HUES6 (cell line): ENCODE data around the gene ZNF488.

Source experiments
- H3K27ac ChIP-seq: 2 replicates; pipeline ENCODE4 v1.7.0; 2013; ENCODE audit warnings: low read depth, mild to moderate bottlenecking, low read length, inconsistent platforms
- H3K27me3 ChIP-seq: 2 replicates; pipeline ENCODE4 v1.6.1; 2013; ENCODE audit warnings: low read length; ENCODE audit not compliant: control insufficient read depth, insufficient read depth
- H3K36me3 ChIP-seq: 2 replicates; pipeline ENCODE4 v1.6.1; 2013; ENCODE audit warnings: low read length; ENCODE audit not compliant: control insufficient read depth, insufficient read depth
- H3K4me1 ChIP-seq: 2 replicates; pipeline ENCODE4 v1.6.1; 2013; ENCODE audit warnings: low read length; ENCODE audit not compliant: control insufficient read depth, insufficient read depth
- H3K4me3 ChIP-seq: 2 replicates; pipeline ENCODE4 v1.5.1; 2013; ENCODE audit warnings: low read depth, low read length
- H3K9ac ChIP-seq: one replicate; pipeline ENCODE4 v1.6.1; 2013; ENCODE audit warnings: mild to moderate bottlenecking, low read length
- H3K9me3 ChIP-seq: 2 replicates; pipeline ENCODE4 v1.6.1; 2013; ENCODE audit warnings: low read depth, low read length; ENCODE audit not compliant: control insufficient read depth, insufficient read depth

ZNF488 gene, protein sequence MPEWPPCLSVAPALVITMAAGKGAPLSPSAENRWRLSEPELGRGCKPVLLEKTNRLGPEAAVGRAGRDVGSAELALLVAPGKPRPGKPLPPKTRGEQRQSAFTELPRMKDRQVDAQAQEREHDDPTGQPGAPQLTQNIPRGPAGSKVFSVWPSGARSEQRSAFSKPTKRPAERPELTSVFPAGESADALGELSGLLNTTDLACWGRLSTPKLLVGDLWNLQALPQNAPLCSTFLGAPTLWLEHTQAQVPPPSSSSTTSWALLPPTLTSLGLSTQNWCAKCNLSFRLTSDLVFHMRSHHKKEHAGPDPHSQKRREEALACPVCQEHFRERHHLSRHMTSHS

DNA sequence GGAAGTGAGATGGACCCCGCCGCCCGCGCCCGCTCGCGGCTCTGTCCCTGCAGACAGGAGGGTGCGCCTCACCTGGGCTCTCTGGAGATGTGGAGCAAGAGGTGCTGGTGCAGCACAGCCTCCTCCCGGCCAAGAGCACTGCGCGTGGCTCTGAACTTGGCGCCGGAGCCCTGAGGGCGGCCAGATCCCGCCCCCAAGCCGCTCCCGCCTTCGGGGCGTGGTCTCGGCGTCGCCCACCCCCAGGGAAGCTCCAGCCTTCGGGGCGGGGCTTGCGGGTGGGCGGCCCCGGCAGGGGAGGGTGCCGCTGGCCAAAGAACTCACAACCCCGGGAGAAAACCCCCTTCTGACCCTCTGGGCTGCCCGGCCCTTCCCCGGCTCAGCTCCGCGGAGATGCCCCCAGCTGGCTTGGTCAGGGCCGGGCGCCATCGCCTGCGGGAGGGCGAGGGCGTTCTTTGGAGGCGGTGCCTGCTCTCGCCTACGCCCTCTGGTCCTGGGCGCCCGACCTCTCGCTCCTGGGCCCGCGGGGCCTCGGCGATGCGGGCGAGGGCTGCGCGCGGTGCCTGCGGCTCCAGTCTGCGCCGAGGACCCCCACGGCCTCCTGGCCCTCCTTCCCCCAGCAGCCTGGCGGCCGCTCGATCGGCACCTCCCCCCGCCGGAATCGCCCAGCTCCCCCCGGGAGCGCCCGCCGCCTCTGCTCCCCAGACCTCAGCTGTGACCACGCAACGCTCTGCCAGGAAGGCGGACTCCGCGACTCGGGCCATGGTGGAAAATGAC lies at the start of gene ZNF488:
Gene ZNF488, minus strand, starts transcription at position 146 of the 774 bp plus-strand sequence. CDS start 15,464 bp downstream, outside the sequence.
- H3K9me3 ChIP-seq: peaks cover 14% of the 10 kb centered on the region
- peak within 1 kb of the TSS; percentile 76 for H3K4me3 ChIP-seq
- H3K27ac ChIP-seq: 0 out of 2 replicates have a peak within 1 kb of the TSS, but pooled peaks have one; percentile 26
- peaks cover 22% of the 10 kb centered on the region for H3K27me3 ChIP-seq
- H3K4me1 ChIP-seq: peaks cover 17% of the 10 kb centered on the region
- no peaks in the 10 kb centered on the region for H3K36me3 ChIP-seq
- H3K9ac ChIP-seq: peak within 1 kb of the TSS; percentile 53

GRCh38 chr10:47425813-47426419 lies 41.8 kb upstream of the ZNF488 start:
- no peaks in the 10 kb centered on the region for H3K36me3 ChIP-seq
- no peak overlapping the region for H3K4me3 ChIP-seq
- H3K4me1 ChIP-seq: peaks cover 3% of the 10 kb centered on the region; the same call in 1 of the 2 replicates
- no peaks in the 10 kb centered on the region for H3K27me3 ChIP-seq
- no peaks in the 10 kb centered on the region for H3K9me3 ChIP-seq
- no peak overlapping the region for H3K9ac ChIP-seq
- H3K27ac ChIP-seq: no peak overlapping the region

DNA sequence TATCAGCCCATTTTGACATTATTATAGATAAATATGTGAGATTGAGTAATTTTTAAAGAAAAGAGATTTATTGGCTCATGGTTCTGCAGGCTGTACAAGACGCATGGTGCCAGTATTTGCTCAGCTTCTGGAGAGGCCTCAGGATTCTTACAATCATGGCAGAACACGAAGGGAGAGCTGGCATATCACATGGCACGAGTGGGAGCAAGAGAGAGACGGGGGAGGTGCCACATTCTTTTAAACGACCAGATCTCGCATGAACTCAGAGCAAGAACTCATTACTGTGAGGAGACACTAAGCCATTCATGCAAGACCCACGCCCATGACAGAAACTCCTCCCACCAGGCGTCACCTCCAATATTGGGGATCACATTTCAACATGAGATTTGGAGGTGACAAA lies 40.1 kb upstream of the ZNF488 start:
- H3K36me3 ChIP-seq: no peaks in the 10 kb centered on the region
- H3K4me1 ChIP-seq: peaks cover 10% of the 10 kb centered on the region; the same call in 1 of the 2 replicates
- H3K27ac ChIP-seq: no peak overlapping the region
- no peaks in the 10 kb centered on the region for H3K27me3 ChIP-seq
- H3K9ac ChIP-seq: no peak overlapping the region
- no peaks in the 10 kb centered on the region for H3K9me3 ChIP-seq
- H3K4me3 ChIP-seq: no peak overlapping the region

DNA sequence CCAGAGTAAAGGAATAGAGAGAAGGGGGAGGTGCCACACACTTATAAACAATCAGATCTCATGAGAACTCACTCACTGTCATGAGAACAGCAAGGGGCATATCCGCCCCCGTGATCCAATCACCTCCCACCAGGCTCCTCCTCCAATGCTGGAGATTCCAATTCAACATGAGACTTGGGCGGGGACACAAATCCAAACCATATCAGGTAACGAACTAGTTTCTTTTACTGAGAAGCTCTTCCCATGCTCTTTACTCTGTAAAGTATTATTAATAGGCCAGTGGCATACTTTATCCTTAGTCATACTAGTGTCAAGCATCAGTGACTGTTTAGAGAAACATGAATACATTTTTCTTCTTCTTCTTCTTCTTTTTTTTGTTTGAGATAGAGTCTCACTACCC lies 39.4 kb upstream of the ZNF488 start:
- peaks cover 14% of the 10 kb centered on the region; the same call in 1 of the 2 replicates for H3K4me1 ChIP-seq
- no peak overlapping the region for H3K27ac ChIP-seq
- H3K27me3 ChIP-seq: no peaks in the 10 kb centered on the region
- H3K36me3 ChIP-seq: no peaks in the 10 kb centered on the region
- no peak overlapping the region for H3K9ac ChIP-seq
- no peaks in the 10 kb centered on the region for H3K9me3 ChIP-seq
- H3K4me3 ChIP-seq: no peak overlapping the region

GRCh38 chr10:47421057-47421952 lies 37.2 kb upstream of the ZNF488 start:
- Histone ChIP-seq H3K4me1 (peaks cover 14% of the 10 kb centered on the region; the same call in 1 of the 2 replicates), H3K27ac (no peak overlapping the region), H3K36me3 (no peaks in the 10 kb centered on the region), H3K9ac (no peak overlapping the region), H3K4me3 (no peak overlapping the region), H3K9me3 (no peaks in the 10 kb centered on the region), H3K27me3 (no peaks in the 10 kb centered on the region)

- Histone ChIP-seq H3K27me3 (no peaks in the 10 kb centered on the region), H3K27ac (no peak overlapping the region), H3K4me3 (no peak overlapping the region), H3K9ac (no peak overlapping the region), H3K36me3 (no peaks in the 10 kb centered on the region), H3K9me3 (no peaks in the 10 kb centered on the region), H3K4me1 (peaks cover 14% of the 10 kb centered on the region; the same call in 1 of the 2 replicates)
These were observed 36.4 kb upstream of the ZNF488 start for GRCh38 chr10:47420305-47421056.

- Histone ChIP-seq H3K36me3 (no peaks in the 10 kb centered on the region), H3K9ac (no peak overlapping the region), H3K4me1 (peaks cover 14% of the 10 kb centered on the region; the same call in 1 of the 2 replicates), H3K27ac (no peak overlapping the region), H3K4me3 (no peak overlapping the region), H3K27me3 (no peaks in the 10 kb centered on the region), H3K9me3 (no peaks in the 10 kb centered on the region)
These were observed 35.3 kb upstream of the ZNF488 start for GRCh38 chr10:47419421-47419820.

DNA sequence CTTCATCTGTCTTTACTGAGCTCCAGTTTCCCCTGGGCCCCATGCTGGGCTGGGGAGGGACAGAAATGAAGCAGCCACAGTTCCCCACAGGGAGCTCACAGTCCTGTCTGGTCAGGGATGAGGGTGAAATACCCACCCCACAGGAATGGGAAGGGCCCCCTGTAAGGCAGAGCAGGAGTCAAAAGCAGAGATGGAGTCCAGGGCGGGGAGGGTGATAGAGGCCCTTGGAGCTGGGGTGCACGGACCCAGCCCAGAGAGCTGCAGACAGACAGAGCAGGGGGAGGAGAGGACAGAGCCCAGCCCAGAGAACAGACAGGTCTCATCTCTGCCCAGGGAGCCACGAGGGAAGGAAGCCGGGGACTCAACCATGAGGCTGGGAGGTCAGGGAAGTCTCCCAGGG lies 34.9 kb upstream of the ZNF488 start:
- Histone ChIP-seq H3K4me1 (peaks cover 14% of the 10 kb centered on the region; the same call in 1 of the 2 replicates), H3K27ac (no peak overlapping the region), H3K36me3 (no peaks in the 10 kb centered on the region), H3K9me3 (no peaks in the 10 kb centered on the region), H3K9ac (no peak overlapping the region), H3K27me3 (no peaks in the 10 kb centered on the region), H3K4me3 (no peak overlapping the region)

DNA sequence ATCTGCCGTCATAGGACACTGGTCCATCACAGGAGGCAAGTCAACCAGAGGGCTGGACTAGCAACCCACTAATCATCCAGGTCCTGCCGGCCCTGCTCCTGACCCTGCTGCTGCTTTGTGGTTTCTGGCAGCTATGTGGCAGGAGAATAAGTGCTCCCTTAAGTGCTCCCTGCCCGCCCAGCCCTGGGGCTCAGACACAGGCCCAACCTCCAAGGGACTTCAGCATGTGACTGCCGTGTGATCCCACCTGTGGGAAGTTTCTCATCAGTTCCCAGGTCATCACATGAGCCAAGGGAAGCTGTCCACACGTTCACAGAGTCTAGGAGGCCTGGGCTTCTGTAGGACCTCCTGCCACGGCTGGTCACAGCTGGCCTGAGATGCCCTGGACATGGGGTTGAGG lies 34.2 kb upstream of the ZNF488 start:
- Histone ChIP-seq H3K4me3 (no peak overlapping the region), H3K27me3 (no peaks in the 10 kb centered on the region), H3K27ac (no peak overlapping the region), H3K4me1 (peaks cover 14% of the 10 kb centered on the region; the same call in 1 of the 2 replicates), H3K9ac (no peak overlapping the region), H3K9me3 (no peaks in the 10 kb centered on the region), H3K36me3 (no peaks in the 10 kb centered on the region)
